GM21786 (cell line): Measurements from ENCODE around the gene ZNF14.
"Not testable (repeated sequence)": the region's sequence is repeated elsewhere in the genome, so short reads cannot be mapped to it uniquely, and the experiment has no call there.

Source experiments
- ATAC-seq: cut with Tn5 transposase; IDR thresholded peaks from one replicate; pipeline ENCODE4 v1.9.1; 2021; ENCODE audit not compliant: unreplicated experiment

The ZNF14 gene

GRCh38 chr19:19732579-19733501, at the start of gene ZNF14:
ZNF14 (minus strand) TSS chr19:19733112; CDS start chr19:19732958, 154 bp downstream.
- peak; percentile 99 for ATAC-seq

GRCh38 chr19:19781791-19782190, 48.9 kb upstream of the ZNF14 start:
- not testable (repeated sequence) for ATAC-seq

GRCh38 chr19:19778666-19779065, 45.8 kb upstream of the ZNF14 start:
- no peak for ATAC-seq

GRCh38 chr19:19777692-19778091, 44.8 kb upstream of the ZNF14 start:
- ATAC-seq = no peak

- ATAC-seq = peak; percentile 98
These were observed 43.5 kb upstream of the ZNF14 start for GRCh38 chr19:19776206-19777008.

- no peak for ATAC-seq
These were observed 42.9 kb upstream of the ZNF14 start for GRCh38 chr19:19775891-19776205.

GRCh38 chr19:19774354-19775033, 41.6 kb upstream of the ZNF14 start:
- no peak for ATAC-seq

- not testable (repeated sequence) for ATAC-seq
These were observed 39.1 kb upstream of the ZNF14 start for GRCh38 chr19:19771963-19772362.

- not testable (repeated sequence) for ATAC-seq
These were observed 37.1 kb upstream of the ZNF14 start for GRCh38 chr19:19769971-19770370.

GRCh38 chr19:19758164-19758563, 25.3 kb upstream of the ZNF14 start:
- no peak for ATAC-seq

GRCh38 chr19:19752760-19753403, 20.0 kb upstream of the ZNF14 start:
- no peak for ATAC-seq

- no peak for ATAC-seq
These were observed 18.9 kb upstream of the ZNF14 start for GRCh38 chr19:19751846-19752245.

- no peak for ATAC-seq
These were observed 18.2 kb upstream of the ZNF14 start for GRCh38 chr19:19750842-19751790.

GRCh38 chr19:19749908-19750841, 17.3 kb upstream of the ZNF14 start:
- ATAC-seq = no peak

GRCh38 chr19:19749117-19749907, 16.4 kb upstream of the ZNF14 start:
- no peak for ATAC-seq

GRCh38 chr19:19748249-19748938, 15.5 kb upstream of the ZNF14 start:
- no peak for ATAC-seq
